CD14-positive monocyte (primary cell): ENCODE measurements around the gene CDKN2B. TPM values are rescaled to one million over a fixed set of nuclear protein-coding genes. Genes with fewer than 3 reads are reported as not detected.
A peak's percentile ranks its signal among the peaks of the same experiment; 100 is the strongest.

Experiments used
- DNase-seq, 3 donors: peaks; one replicate each; pipeline ENCODE4 v3.0.0-alpha.2; 2011 to 2022
- H2AFZ ChIP-seq: 2 replicates; pipeline ENCODE4 v1.6.0; 2012; ENCODE audit warnings: mild to moderate bottlenecking, low read depth, low read length, inconsistent platforms; ENCODE audit not compliant: insufficient read depth, poor library complexity, severe bottlenecking
- H3K27ac ChIP-seq, 2 donors: 1 replicate in 1 of 2; 2 replicates in 1 of 2; pipeline ENCODE4 v1.5.1; 2012 to 2013; ENCODE audit warnings: low read length in 2 of 2, control low read depth in 1 of 2, inconsistent platforms in 1 of 2, low read depth in 1 of 2, mild to moderate bottlenecking in 1 of 2
- H3K27me3 ChIP-seq, 2 donors: one replicate each; pipeline versions ENCODE4 v1.6.0 to v1.6.1; 2011 to 2013; ENCODE audit warnings: low read length in 2 of 2; ENCODE audit not compliant: control insufficient read depth in 2 of 2, insufficient read depth in 2 of 2
- H3K36me3 ChIP-seq, 2 donors: replicated peaks in 1 of 2; 1 replicate in 1 of 2; 2 replicates in 1 of 2; pipeline versions ENCODE4 v1.5.1 to v1.6.1; 2012 to 2013; ENCODE audit warnings: low read length in 2 of 2, control low read depth in 1 of 2, inconsistent platforms in 1 of 2, mild to moderate bottlenecking in 1 of 2; ENCODE audit not compliant: insufficient read depth in 2 of 2, control insufficient read depth in 1 of 2
- H3K4me1 ChIP-seq, 2 donors: 1 replicate in 1 of 2; 2 replicates in 1 of 2; pipeline versions ENCODE4 v1.5.1 to v1.6.1; 2012 to 2013; ENCODE audit warnings: low read length in 2 of 2, control low read depth in 1 of 2, inconsistent platforms in 1 of 2, mild to moderate bottlenecking in 1 of 2, moderate library complexity in 1 of 2; ENCODE audit not compliant: insufficient read depth in 2 of 2, control insufficient read depth in 1 of 2
- H3K4me2 ChIP-seq: replicated peaks from 2 replicates; pipeline ENCODE3; 2012; ENCODE audit warnings: low read length, moderate library complexity, mild to moderate bottlenecking; ENCODE audit not compliant: poor library complexity, severe bottlenecking; ENCODE audit errors: extremely low read depth
- H3K4me3 ChIP-seq, 3 experiments: fragments of 200-600 bp in 1 of 3; sonication (generic) in 1 of 3; replicated peaks in 1 of 3; 1 replicate in 2 of 3; 2 replicates in 1 of 3; pipeline ENCODE4 v1.5.1; 2011 to 2013; ENCODE audit warnings: low read length in 3 of 3, mild to moderate bottlenecking in 3 of 3, control low read depth in 2 of 3, low read depth in 2 of 3, inconsistent platforms in 1 of 3, moderate library complexity in 1 of 3
- H3K79me2 ChIP-seq: 2 replicates; pipeline ENCODE4 v1.6.0; 2012; ENCODE audit warnings: mild to moderate bottlenecking, control low read depth, inconsistent platforms, low read length, moderate library complexity; ENCODE audit not compliant: insufficient read depth
- H3K9ac ChIP-seq: 2 replicates; pipeline ENCODE4 v1.6.0; 2017; ENCODE audit warnings: low read length, mild to moderate bottlenecking; ENCODE audit not compliant: insufficient read depth, poor library complexity, severe bottlenecking
- H3K9me3 ChIP-seq, 2 donors: replicated peaks in 1 of 2; 1 replicate in 1 of 2; 2 replicates in 1 of 2; pipeline versions ENCODE4 v1.5.1 to v1.6.1; 2012 to 2013; ENCODE audit warnings: low read length in 2 of 2, control low read depth in 1 of 2; ENCODE audit not compliant: control insufficient read depth in 1 of 2, insufficient read depth in 1 of 2
- H4K20me1 ChIP-seq: 2 replicates; pipeline ENCODE4 v1.6.0; 2012; ENCODE audit warnings: mild to moderate bottlenecking, low read length, control low read depth, moderate library complexity; ENCODE audit not compliant: insufficient read depth
- H3K27ac Mint-ChIP-seq, 7 donors: one replicate each; pipeline ENCODE4 v1.8.0; 2020; ENCODE audit warnings: mild to moderate bottlenecking in 7 of 7, mixed read lengths in 7 of 7, moderate library complexity in 6 of 7, inconsistent platforms in 2 of 7
- H3K27me3 Mint-ChIP-seq, 3 donors: one replicate each; pipeline ENCODE4 v1.8.0; 2021 to 2022; ENCODE audit warnings: low read depth in 3 of 3, mild to moderate bottlenecking in 3 of 3, mixed read lengths in 3 of 3, moderate library complexity in 3 of 3, inconsistent platforms in 1 of 3
- H3K36me3 Mint-ChIP-seq, 2 donors: one replicate each; pipeline ENCODE4 v1.8.0; 2020; ENCODE audit warnings: mixed read lengths in 2 of 2, inconsistent platforms in 1 of 2, mild to moderate bottlenecking in 1 of 2
- H3K4me1 Mint-ChIP-seq: one replicate; pipeline ENCODE4 v1.8.0; 2020; ENCODE audit warnings: mild to moderate bottlenecking, mixed read lengths
- H3K4me3 Mint-ChIP-seq, 2 donors: one replicate each; pipeline ENCODE4 v1.8.0; 2020; ENCODE audit warnings: mild to moderate bottlenecking in 2 of 2, mixed read lengths in 2 of 2, moderate library complexity in 1 of 2
- H3K9me3 Mint-ChIP-seq, 7 donors: one replicate each; pipeline ENCODE4 v1.8.0; 2020 to 2022; ENCODE audit warnings: mixed read lengths in 7 of 7, mild to moderate bottlenecking in 6 of 7, moderate library complexity in 6 of 7, inconsistent platforms in 2 of 7
- WGBS: methylation state at CpG from one replicate; pipeline ENCODE4 v1.1.5; 2013; ENCODE audit warnings: missing lambda C conversion rate; ENCODE audit not compliant: insufficient coverage; 5-methylcytosine and 5-hydroxymethylcytosine counted together
- intact Hi-C, 2 donors: fragments of 100-400 bp; cut with micrococcal nuclease; formaldehyde crosslinking; loops; one replicate each; pipeline versions ENCODE4 v1.15.0 to v1.15.1; 2023
- polyA plus RNA-seq, 3 donors: library from polyadenylated mRNA; depleted of rRNA in 1 of 3; unstranded in 2 of 3; stranded (reverse) in 1 of 3; fragments of 300-500 nt in 2 of 3; fragments of >200 nt in 1 of 3; fragmentation: Illumina TruSeq in 2 of 3; gene quantifications; 1 replicate in 2 of 3; 2 replicates in 1 of 3; pipeline ENCODE4 v1.2.3, GENCODE V29; 2012 to 2021
- TF ChIP-seq, protein P1 (sequence below): fragments of 200-600 bp; IDR thresholded peaks from one replicate; pipeline ENCODE4 v1.8.0; 2022; ENCODE audit warnings: antibody characterized with exemption, mild to moderate bottlenecking

The CDKN2B gene
- polyA plus RNA-seq, 3 donors, result 1.2 to 6.7 (median 2.7) TPM

DNA sequence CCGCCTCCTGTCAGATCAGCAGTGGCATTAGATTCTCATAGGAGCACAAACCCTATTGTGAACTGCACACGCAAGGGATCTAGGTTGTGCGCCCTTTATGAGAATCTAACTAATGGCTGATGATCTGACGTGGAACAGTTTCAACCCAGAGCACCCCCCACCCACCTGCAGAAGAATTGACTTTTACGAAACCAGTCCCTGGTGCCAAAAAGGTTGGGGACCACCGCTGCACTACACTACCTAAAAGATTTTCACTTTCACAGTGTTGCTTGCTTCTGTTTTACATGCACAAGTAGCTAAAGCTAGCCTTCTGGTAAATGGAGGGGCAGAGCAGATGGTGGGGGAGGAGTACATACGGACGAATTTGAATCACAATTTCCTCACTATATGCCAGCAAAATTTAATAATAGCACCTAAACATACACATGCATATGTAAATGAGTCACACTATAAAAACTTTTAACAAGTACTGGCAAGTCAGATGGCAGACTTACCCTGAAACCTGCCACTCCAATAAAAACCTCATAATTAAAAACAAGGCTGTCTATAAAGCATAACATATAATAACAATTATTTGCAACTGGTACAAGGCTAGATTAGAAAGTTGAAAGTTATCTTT, 24.0 kb upstream of the CDKN2B start:
- Histone ChIP-seq H3K79me2 (no peaks in the 10 kb centered on the region), H2AFZ (no peak overlapping the region), H3K9ac (no peak overlapping the region), H3K36me3 (no peaks in the 10 kb centered on the region), H3K9me3 (no peaks in the 10 kb centered on the region), H3K4me2 (no peak overlapping the region), H3K27ac (no peak overlapping the region), H4K20me1 (no peaks in the 10 kb centered on the region), H3K27me3 (no peaks in the 10 kb centered on the region), H3K4me3 (no peak overlapping the region), H3K4me1 (peaks cover 51 to 72% of the 10 kb centered on the region in 2 donors)
- Mint-ChIP-seq H3K36me3 (peaks cover 2 to 4% of the 10 kb centered on the region in 2 donors), H3K4me1 (peaks cover 61% of the 10 kb centered on the region), H3K27ac (peak overlapping the region in 1 of 7 donors; percentile 80), H3K4me3 (no peak overlapping the region), H3K9me3 (no peaks in the 10 kb centered on the region), H3K27me3 (peaks cover 0 to 2% (median 0%) of the 10 kb centered on the region in 3 donors)
- 83% methylated on average over 2 of the region's 8 CpGs for WGBS
- TF ChIP-seq, protein P1, sequence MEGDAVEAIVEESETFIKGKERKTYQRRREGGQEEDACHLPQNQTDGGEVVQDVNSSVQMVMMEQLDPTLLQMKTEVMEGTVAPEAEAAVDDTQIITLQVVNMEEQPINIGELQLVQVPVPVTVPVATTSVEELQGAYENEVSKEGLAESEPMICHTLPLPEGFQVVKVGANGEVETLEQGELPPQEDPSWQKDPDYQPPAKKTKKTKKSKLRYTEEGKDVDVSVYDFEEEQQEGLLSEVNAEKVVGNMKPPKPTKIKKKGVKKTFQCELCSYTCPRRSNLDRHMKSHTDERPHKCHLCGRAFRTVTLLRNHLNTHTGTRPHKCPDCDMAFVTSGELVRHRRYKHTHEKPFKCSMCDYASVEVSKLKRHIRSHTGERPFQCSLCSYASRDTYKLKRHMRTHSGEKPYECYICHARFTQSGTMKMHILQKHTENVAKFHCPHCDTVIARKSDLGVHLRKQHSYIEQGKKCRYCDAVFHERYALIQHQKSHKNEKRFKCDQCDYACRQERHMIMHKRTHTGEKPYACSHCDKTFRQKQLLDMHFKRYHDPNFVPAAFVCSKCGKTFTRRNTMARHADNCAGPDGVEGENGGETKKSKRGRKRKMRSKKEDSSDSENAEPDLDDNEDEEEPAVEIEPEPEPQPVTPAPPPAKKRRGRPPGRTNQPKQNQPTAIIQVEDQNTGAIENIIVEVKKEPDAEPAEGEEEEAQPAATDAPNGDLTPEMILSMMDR, result no peak
- intact Hi-C loops, result no loop called here
- no peak for DNase-seq

DNA sequence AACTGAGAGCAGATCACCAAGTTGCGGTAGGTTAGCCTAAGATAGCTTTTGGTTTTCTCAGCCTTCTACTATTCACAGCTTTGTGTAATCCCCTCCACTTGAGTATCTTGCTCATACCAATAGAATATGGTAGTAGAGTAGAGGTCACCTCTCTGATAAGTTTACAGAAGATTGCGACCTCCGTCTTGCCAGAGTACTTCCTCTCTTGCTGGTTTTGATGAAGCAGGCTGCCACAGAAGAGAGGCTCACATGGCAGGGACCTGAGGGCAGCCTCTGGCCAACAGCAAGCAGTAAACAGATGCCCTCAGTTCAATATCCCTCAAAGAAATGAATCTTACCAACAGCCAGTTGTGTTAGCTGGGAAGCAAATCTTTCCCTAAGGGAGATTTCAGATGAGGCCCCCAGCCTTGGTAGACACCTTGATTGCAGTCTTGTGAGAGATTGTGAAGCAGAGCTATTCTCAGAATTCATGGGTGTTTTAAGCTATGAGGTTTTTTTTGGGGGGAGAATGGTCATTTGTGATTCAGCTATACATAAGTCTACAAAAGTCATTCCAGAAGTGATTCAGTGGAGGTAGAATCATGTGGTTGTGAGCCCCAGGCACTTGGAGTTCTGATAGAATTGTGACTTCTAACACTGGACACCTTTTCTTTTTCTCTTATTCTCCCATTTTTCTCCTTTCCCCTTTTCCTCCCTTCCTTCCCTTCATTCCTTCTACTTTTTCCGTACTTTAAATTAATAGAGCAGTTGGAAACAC, 22.7 kb upstream of the CDKN2B start:
- Mint-ChIP-seq H3K27me3 (peaks cover 0 to 4% (median 0%) of the 10 kb centered on the region in 3 donors), H3K36me3 (peaks cover 2 to 4% of the 10 kb centered on the region in 2 donors), H3K27ac (peak overlapping the region in 4 of 7 donors; percentile 17 to 58 (median 49)), H3K4me1 (peaks cover 50% of the 10 kb centered on the region), H3K9me3 (no peaks in the 10 kb centered on the region), H3K4me3 (no peak overlapping the region)
- DNase-seq, result peak in 2 of 3 donors; percentile 26 to 38
- TF ChIP-seq, protein P1, result no peak
- peaks cover 38 to 59% of the 10 kb centered on the region in 2 donors for H3K4me1 ChIP-seq
- H3K4me3 ChIP-seq, result no peak overlapping the region
- H2AFZ ChIP-seq, result no peak overlapping the region
- intact Hi-C loops, result no loop called here
- H3K27ac ChIP-seq, result no peak overlapping the region
- H4K20me1 ChIP-seq, result no peaks in the 10 kb centered on the region
- no peaks in the 10 kb centered on the region for H3K27me3 ChIP-seq
- no peaks in the 10 kb centered on the region for H3K79me2 ChIP-seq
- H3K9me3 ChIP-seq, result no peaks in the 10 kb centered on the region
- no peaks in the 10 kb centered on the region for H3K36me3 ChIP-seq
- no CpG with 5 or more reads among the region's 4 CpGs for WGBS
- no peak overlapping the region for H3K9ac ChIP-seq
- no peak overlapping the region for H3K4me2 ChIP-seq
